HG03469 (cell line): ENCODE results near the gene CACNG1.
"Not testable (repeated sequence)": the region's sequence is repeated elsewhere in the genome, so short reads cannot be mapped to it uniquely, and the experiment has no call there.

Source experiments
- ATAC-seq: cut with Tn5 transposase; IDR thresholded peaks from one replicate; pipeline ENCODE4 v1.9.1; 2021; ENCODE audit warnings: mild to moderate bottlenecking, moderate library complexity, moderate number of reproducible peaks; ENCODE audit not compliant: unreplicated experiment

CACNG1 gene

DNA sequence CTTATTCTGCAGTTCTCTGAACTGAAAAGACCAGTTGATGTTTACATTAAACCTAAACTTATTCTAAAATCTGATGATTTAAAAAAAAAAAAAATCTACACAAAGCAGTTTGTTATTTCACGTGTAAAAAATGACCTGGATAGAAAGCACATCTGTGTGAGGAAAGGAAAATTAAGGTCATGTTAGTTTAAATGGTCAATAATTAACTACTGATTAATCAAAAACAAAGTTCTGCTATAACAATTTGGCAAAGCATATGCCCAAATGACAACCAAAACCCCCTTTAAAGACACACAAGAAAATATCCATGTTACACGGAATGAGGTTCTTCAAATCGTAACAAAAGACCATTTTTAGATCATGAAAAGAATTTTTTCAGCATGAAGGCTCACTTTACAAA is 30.4 kb downstream of the CACNG1 start:
- no peak for ATAC-seq

DNA sequence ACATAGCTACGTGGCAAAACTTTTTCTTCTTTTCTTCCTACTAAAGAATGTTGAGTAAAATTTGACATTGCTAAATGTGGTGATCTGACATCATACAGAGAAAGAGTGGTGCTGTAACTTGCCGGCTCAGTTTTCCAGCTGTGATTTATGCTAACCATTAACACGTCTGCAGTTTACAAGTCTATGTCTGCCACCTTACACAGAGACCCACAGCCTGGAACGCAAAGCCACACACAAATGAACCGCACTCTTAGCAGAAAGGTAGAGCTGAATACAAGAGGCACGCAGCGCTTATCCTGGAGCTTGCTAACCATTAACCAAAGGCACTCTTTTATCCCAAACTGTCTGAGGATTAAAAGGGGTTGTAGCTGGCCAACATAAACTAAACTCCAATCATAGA is 31.9 kb downstream of the CACNG1 start:
- ATAC-seq, result no peak

DNA sequence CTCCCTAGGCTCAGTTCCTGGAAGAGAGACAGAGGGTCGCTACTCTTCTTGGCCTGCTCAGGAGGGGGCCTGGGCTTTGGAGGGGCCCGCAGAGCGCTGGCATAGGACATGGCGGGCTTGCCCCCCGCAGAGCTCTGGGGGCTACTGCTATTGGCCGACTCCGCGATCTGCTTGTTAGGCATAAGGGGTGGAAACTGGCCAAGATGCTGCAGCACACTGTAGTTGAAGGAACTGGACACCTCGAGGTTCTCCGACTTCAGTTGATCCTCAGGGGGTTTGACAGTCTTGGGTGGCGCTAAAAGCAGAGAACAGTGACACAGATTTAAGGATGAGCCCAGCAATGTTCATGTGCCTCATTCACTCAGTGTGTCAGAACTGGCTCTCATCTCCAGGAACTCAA is 33.9 kb downstream of the CACNG1 start:
- no peak for ATAC-seq

DNA sequence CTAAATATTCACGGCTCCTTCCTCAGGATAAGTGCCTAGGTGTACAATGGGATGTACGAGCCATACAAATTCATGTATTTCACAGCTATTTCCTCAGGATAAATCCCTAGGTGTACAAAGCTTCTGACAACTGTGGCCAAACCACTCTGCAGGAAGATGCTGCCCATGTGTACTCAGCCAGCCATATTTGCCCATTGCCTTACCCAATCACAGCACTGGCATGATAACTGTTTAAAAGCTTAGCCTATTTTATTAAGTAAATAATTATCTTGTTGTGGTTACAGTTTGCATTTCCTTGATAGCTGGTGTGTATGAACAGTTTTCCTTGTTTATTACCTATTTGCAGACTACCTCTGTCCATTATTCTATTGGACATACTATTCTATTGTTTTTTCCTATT is 35.1 kb downstream of the CACNG1 start:
- ATAC-seq, result no peak

DNA sequence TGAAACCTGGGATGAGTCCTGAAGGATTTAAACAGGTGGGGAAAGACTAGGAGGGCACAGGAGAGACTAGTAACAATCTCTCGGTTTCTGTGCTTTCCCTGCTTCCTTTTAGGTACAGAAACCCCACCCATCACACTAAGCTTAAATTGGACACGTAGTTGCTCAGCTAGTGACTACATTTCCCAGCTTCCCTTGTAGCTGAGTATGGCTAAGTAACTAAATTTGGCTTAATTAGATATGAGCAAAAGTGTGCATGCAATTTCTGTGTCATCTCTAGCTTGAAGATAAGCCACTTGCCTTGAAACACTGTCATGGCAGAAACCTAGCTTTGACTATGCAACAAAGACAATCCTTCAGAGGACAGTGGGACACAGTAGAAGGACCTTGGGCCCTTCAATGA is 36.5 kb downstream of the CACNG1 start:
- no peak for ATAC-seq

DNA sequence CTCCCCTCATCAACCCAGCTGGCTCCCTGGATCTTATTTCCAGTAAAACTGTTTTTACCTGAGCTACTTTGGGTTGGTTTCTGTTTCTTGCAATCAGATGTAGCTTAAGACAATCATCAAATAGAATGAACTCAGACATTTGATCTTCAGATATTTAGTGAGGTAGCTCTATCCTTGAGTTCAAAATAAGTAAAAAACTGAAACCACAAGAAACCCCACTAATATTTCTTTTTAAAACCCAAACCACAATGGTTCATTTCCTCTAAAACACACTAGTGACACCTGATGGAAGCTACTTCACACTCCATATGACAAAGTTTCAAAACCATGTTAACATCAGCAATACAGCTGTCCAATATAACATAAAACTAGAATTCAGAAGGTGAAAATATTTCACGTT is 37.8 kb downstream of the CACNG1 start:
- ATAC-seq, result no peak

DNA sequence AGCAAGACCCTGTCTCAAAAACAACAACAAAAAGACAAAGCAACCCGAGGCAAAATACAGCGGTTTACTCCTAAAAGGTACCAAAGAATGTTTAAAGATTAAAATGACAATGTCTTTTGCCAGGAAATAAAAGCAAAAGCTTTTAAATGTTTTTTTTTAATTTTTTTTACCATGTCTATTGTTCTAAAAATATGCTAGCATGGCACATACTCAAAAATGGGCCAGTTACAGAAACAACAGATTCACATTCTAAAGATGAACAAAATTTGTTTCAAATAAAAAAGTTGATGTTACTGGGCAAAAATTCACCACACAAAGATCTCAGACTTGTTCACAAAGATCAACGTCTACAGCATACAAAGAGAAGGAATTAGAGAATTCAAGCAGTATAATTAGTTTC is 41.1 kb downstream of the CACNG1 start:
- no peak for ATAC-seq

DNA sequence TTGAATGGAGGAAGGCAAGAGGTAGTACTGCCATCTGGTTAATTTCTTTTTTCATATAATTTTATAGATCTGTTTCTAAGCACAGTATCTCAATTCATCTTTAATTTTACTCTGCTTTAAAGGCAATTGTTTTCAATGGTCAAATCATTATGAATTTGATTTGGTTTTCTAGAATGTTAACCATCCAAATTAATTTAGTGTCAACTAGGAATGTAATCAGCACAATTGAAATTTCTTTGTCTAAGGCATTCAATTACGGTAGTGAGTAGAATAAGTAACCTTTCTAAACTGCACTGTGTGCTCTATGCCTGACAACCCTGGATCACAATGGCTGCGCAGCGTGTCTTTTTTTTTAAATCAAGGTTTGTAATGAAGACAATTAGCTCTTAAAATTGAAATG is 44.3 kb downstream of the CACNG1 start:
- no peak for ATAC-seq

DNA sequence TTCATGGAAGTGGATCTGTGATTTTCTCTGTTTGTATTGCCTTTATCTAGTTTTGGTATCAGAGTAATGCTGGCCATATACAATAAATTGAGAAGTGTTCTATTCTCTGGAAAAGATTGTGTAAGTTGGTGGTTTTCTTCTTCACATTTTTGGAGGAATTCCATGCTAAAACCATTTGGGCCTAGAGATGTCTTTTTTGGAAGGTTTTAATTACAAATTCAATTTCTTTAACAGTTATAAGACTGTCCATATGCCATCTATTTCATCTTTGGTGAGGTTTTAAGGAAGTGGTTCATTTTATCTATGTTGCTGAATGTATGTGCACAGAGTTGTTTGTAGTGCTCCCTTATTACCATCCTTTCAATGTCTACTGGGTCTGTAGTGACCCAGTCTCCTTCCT is 46.0 kb downstream of the CACNG1 start:
- no peak for ATAC-seq

DNA sequence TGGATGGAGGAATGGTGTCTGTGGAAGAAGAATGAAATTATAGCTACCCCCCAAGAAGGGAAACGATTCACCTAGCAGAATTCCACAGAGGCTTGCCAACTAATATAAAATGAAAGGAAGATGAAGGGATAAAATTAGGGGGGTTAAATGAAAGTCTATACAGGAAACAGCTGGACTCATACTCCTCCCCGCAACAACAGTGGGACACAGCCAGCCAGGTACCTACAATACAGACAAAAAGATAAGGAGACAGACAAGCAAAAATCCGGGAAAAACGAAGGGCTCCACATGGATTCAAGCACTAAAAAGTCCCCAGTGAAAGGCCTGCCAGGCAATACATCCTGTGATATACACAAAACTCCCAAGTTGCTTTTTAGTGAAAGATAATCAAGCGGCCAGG is 47.9 kb downstream of the CACNG1 start:
- ATAC-seq, result no peak

DNA sequence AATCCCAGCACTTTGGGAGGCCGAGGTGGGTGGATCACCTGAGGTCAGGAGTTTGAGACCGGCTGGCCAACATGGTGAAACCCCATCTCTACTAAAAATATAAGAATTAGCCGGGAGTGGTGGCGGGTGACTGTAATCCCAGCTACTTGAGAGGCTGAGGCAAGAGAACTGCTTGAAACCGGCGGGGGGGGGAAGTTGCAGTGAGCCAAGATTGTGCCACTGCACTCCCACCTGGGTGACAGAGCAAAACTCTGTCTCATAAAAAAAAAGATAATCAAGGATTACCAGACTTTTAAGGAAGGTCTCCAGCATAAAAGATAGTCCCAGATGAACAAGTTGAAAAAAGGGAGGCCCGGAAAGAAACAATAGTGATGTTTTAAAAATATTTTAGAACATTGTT is 48.4 kb downstream of the CACNG1 start:
- not testable (repeated sequence) for ATAC-seq

DNA sequence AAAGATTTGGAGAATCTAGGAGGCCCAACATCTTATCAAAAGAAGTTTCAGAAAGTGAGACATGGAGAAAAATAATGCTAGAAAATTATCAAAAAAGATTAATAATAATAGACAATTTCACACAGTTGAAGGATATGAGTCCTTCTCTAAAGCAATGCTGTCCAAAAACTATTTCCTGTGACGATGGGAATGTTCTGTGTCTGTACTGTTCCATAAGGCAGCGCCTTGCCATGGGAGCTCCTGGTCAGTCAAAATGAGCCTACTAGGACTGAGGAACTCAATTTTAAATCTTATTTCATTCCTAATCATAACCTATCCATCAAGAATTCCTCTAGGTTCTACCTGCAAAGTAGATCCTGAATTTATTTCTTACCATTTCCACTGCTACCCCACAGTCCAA is 49.0 kb downstream of the CACNG1 start:
- ATAC-seq, result no peak

DNA sequence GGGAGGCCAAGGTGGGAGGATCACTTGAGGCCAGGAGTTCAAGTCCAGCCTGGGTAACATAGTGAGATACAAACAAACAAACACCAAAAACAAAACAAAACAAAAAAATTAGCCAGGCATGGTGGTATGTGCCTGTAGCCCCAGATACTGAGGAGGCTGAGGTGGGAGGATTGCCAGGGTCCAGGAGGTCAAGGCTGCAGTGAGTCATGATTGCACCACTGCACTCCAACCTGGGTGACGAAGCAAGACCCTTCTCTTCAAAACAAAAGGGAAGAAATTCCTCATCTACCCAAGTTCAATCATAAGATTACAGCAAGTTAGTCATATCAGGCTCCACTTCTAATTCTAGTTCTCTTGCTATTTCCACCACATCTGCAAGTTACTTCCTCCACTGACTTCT is 50.9 kb downstream of the CACNG1 start:
- not testable (repeated sequence) for ATAC-seq

DNA sequence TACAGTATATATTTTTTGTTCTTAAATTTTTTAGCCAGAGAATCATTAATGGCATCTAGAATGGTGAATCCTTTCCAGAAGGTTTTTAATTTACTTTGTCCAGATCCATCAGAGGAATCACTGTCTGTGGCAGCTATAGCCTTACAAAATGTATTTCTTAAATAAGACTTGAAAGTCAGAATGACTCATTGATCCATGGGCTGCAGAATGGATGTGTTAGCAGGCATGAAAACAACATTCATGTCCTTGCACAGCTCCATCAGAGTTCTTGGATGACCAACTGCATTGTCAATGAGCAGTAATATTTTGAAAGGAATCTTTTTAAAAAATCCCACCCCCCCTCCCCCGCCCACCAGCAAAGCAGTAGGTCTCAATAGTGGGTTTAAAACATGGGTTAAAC is 51.4 kb downstream of the CACNG1 start:
- no peak for ATAC-seq

DNA sequence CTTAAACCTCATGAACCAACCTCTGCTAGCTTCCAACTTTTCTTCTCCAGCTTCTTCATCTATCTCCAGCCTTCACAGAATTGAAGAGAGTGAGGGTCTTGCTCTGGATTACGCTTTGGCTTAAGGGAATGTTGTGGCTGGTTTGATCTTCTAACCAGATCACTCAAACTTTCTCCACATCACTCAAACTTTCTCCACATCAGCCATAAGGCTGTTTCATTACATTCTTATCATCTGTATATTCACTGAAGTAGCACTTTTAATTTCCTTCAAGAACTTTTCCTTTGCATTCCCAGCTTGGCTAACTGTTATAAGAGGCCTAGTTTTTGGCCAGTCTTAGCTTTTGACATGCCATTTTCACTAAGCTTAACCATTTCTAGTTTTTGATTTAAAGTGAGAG is 52.3 kb downstream of the CACNG1 start:
- ATAC-seq, result no peak

DNA sequence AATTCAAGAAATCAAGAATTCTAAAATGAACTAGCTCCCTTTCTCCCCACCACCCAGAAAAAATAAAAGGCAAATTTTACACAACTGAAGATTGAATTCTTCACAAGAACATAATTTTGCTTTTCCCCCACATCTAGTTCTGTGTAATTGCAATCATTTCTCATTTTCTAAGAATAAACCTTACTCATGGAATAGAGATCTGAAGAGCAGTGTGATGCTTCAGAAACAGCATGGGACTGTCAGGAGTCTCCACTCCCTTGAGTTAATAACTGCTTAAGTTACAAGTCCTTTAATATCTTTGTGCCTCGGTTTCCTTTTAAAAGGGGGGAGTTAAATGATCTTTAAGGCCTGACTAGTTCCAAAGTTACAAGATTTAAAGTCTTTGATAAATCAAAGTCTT is 53.7 kb downstream of the CACNG1 start:
- no peak for ATAC-seq

DNA sequence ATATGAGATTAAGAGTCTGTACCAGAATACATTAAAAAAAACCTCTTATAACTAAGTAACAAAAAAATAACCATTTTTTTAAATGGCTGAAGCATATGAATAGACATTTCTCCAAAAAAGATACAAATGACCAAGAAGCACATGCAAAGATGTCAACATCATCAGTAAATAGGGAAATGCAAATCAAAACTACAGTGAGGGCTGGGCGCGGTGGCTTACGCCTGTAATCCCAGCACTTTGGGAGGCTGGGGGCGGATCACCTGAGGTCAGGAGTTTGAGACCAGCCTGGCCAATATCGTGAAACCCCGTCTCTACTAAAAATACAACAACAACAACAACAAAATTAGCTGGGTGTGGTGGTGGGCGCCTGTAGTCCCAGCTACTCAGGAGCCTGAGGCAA is 60.3 kb downstream of the CACNG1 start:
- not testable (repeated sequence) for ATAC-seq

DNA sequence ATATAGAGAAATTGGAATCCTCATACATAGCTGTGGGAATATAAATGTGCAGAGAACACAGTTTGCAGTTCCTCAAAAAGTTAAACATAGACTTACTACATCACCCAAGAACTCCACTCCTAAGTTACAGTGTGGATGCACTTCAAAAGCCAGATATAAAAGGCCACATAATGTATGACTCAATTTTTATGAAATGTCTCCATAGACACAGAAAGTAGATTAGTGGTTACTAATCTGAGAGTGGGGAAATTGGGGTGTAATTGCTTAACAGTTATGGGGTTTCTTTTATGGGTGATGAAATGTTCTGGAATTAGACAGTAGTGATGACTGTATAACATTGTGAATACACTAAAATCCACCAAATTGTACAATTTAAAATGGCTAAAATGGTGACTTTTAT is 60.9 kb downstream of the CACNG1 start:
- no peak for ATAC-seq
